Amniotic epithelial cell (primary cell): ENCODE data around the gene IGSF3.
"Not testable (repeated sequence)": the region's sequence is repeated elsewhere in the genome, so short reads cannot be mapped to it uniquely, and the experiment has no call there.

Experiments
- DNase-seq: peaks from one replicate; pipeline ENCODE4 v3.0.0-alpha.2; 2010; ENCODE audit warnings: low read depth

Gene IGSF3

DNA sequence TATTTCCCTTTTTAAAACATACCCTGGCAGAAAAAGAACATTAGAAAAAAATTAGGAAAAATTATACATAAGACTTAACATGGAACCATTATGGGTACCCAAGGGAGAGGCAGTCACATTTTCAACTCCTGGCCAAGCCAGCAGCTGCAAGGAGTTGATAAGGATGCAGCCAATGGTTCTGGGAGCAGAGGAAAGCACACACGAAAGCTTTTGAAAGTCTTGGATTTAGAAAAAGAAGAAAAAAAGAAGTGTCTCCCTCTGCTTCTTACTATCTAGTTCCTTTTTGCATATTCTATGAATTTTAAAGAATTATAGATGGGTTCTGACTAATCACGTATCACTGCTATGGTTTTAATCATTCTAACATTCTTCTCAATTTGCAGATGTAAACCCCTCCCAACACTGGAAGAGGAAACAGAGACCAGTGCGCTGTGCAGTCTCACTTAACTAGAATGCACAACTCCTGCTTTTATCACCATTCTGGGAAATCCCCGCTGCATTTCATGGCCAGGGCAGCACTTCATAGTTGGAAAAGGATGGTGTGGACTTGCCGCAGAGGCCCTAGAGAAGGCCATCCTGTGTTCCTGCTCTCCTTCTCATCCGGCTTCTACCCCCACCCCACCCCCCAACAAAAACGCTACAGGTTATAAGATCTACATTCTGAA, 94.0 kb downstream of the IGSF3 start:
- peak; percentile 28 for DNase-seq

DNA sequence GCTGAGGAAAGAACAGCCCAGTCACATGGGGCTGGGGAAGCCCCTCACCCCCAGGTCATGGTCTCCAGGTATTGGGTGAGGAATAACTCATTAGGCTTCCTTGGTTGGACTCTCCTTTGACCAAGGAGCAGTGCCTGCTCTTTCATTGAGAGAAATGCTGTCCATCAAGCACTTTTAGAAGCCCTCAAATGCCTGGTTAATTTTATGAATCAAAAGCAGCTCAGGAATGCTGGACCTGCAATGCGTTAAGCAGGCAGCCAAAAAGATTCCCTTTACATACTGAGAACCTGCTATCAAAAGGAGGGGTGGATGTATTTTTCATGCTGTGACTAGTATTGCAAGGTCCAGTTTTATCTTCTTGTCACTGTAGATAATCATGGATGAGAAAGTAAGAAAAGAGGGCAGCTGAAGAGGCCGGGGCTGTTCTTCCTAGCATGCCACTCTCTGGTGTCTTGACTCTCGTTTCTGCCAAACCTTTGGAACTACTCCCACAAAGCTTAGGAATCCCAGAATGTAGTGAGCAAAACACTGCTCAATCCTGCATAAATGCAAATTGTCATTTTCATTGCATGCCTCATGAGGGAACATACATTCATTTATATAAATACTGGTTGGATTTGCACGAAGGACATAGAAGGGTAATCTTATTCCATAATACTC, 94.6 kb downstream of the IGSF3 start:
- no peak for DNase-seq

DNA sequence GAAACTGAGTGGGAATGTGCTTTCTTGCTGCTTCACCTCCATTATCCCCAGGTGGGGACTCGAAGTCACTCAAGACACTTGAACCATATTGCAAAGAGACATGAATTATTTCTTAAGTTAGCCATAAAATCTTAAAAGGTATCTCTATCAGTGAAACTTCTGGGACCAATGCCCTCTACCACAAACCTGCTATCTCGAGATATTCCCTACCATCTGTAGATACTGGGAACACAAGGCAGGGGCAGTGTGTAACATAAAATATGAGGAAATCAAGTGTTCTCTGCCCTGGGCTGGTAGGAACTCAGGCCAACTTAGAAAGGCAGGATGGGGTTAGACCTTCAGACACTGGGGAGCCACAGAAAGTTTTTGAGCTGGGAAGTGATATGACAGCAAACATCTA, 95.4 kb downstream of the IGSF3 start:
- DNase-seq: no peak

DNA sequence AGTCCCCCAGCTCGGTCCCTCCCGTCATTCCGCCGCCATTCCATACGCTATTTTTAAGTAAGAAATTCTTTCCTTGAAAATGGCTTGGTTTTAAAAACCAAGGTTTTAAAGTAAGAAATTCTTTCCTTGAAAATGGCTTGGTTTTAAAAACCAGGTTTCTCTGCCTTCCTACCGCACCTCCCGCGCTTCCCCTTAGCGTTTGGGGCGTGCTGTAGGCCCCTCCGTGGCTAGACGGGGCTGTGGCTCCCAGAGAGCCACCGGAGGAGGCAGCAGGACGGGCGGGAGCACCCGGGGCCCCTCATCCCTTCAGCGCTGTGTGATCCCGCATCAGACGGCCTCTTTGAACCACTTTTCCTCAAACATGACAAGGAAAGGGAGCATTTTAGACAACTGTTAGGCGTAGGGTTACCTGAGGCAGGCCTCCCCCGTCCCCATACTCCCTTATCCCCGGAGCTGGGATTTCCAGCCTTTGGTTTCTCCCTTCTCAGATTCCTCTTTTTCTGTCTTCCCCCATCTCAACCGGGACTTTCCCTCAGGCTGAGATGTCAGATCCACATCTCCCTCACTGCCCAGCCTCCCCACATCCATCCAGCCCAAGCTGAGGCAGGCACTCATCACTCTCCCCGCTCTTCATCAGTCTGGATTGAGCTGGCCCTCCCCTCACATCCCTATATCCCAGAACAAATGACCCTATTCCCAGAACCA, 96.2 kb downstream of the IGSF3 start:
- DNase-seq: no peak

DNA sequence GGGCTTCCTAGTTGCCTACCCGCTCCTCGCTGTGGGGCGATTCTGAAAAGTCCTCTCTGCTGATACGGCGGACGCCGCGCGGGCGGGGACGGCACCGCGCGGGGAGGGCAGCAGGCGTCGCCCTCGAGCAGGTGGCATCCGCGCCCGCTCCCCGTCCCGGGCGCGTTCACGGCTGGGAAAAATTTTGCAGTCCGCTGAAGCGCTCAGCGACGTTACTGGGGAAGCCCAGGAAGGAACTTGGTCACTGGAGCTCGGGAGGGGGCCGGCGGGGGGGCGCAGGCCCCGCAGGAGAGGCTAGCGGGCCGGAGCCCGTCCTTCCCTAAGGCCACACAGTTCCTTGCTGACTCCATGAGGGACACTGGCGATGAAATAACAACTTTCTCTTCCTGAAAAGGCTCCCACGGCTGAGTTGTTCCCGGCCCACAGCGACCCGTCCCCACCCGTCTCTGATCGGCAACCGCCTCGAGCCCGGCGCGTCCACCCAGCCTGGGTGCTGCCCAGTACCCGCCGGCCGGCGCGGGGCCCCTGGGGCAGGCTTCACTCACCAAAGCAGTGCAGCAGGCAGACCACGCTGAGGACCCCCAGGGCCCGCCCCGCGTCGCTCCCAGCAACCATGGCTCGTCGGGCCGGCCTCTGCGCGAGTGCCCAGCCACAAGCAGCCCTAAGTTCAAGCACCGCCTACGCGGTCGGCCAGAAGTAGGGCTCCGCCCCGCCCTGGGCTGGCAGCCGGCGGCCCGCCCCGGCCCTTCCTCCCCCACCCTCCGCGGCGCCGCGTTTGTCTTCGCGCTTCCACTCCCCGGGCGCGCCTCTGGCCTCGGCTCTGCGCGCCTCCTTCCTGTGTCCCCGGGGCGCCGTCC, 96.9 kb downstream of the IGSF3 start, which contains the start of gene CD58:
TSS of gene CD58 (minus strand) at position 669 of the 857 bp plus-strand sequence. CDS start at position 615, 54 bp downstream.
- DNase-seq: peak; percentile 61

DNA sequence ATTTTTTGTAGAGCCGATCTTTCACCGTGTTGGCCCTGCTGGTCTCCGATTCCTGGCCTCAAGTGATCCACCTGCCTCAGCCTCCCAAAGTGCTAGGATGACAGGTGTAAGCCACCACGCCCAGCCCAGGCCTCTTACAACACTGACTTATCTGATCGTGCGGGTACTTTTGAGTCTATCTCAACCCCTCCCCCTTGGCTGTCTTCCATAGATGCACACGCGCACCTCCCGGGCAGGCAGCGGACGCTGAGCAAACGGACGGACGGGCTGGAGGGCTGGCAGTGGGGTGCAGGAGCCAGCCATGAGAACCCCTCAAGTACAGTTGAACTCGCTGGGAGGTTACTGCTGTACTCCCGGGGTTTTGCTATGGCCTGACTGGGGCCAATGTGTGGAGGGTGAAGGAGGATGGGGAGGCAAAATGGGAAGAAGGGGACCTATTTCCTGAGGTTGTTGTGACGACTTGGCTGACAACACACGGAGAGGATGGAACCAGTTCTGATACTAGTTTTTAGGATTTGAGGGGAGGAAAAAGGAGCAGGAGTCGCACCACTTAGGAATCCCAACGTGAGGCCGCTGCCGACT, 97.7 kb downstream of the IGSF3 start:
- peak; percentile 52 for DNase-seq

DNA sequence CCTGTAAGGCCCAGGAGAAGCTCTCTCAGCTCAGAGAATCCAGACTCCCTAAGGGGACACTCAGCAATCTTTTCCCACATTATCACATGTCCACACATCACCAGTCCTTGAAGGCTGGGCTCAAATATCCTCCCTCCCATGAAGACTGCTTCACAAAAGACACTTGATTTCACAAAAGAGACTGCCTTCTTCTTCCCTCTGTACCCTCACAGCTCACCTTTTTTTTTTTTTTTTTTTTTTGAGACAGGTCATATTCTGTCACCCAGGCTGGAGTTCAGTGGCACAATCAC, 98.2 kb downstream of the IGSF3 start:
- DNase-seq: no peak

DNA sequence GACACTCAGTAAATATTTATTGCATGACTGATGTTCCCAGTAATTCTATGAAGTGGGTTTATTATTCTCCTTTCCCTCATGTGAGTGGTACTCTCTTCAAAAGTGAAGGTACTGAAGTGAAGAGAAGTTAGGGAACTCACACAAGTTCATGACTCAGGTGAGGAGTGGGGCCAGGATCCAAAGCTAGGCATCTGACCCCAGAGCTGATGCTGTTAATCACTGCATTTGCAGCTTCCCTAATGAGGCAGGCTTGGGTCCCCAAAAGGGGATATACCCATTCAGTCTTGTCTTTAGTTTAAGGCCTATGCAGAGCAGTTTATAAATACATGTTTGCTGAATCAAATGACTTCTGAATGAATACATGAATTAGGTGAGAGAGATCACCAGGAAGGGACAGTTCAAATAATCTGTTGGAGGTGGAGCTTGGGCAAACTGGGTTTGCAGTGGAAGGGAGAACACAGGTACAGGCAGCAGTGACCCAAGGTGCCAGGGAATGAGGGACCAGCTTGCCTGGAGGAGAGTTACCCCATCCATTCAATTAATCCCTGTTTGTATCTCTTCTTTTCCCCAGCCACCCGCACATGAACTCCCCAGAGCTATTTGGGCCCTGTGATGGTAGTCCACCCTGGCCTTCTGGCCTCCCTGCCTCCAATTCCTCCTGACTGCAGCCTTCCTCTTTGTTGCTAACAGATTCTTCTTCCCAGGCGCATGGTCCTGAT, 98.7 kb downstream of the IGSF3 start:
- DNase-seq: no peak

DNA sequence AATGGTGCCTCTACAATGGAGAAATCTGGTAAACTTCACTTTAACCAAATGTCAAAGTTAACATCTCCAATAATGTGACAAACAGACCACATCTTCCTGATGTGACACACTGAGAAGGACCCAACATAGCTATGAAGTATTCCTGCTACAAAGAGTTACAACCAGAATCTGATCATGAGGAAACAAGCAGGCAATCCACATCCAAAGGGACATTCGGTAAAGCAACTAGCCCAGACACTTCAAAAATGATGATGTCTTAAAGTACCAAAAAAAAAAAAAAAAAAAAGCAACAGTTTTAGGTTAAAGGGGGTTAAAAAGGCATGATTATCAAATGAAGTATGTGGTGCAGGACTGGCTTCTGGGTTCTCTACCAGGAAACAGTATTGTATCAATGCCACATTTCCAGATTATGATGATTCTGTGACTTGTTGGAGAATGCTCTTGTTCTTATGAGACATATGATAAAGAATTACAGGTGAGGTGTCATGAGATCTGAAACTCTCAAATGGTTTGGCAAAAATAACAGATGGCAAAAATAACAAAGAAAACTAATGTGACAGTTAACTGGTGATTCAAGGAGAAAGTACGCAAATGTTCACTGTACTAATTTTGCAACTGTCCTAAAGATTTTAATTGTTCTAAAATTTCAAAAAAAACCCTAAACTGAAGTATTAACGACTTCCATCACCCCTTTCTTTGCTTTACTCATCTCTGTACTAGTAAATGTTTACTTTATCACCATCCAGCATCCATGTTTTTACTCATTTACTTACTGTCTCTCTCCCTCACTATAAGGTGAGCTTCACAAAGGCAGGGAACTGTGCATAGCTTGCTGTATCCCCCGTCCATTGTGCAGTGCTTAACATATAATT, 99.5 kb downstream of the IGSF3 start:
- no peak for DNase-seq

DNA sequence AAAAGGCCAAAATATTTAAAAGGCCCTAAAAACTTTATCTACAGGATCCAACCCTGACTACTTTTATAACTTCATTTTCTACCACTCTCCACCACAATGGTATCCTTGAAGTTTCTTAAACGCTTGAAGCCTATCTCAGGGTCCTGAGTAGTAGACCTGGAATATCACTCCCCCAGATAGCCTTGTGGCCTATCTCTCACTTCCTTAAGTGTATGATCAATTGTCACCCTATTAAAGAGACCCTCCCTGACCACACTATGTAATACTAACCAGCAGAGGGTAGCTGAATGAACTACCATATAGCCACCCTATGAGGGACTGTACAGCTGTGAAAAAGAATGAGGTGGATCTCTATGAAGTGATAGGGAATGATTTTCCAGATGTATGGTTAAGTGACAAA, 102.3 kb downstream of the IGSF3 start:
- no peak for DNase-seq

DNA sequence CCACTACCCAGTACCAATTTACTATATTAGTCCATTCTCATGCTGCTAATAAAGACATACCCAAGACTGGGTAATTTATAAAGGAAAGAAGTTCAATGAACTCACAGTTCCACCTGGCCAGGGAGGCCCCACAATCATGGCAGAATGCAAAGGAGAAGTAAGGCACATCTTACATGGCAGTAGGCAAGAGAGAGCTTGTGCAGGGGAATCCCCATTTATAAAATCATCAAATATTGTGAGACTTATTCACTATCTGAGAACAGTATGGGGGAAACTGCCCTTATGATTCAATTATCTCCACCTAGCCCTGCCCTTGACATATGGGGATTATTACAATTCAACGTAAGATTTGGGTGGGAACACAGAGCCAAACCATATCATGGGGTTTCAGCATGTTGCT, 103.1 kb downstream of the IGSF3 start:
- DNase-seq: no peak

DNA sequence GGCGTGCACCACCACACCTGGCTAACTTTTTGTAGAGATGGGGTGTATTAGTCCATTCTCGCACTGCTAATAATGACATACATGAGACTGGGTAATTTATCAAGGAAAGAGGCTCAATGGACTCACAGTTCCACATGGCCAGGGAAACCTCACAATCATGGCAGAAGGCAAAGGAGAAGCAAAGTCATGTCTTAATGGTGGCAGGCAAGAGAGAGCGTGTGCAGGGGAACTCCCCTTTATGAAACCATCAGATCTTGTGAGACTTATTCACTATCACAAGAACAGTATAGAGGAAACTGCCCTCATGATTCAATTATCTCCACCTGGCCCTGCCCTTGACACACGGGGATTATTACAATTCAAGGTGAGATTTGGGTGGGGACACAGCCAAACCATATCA, 105.1 kb downstream of the IGSF3 start:
- not testable (repeated sequence) for DNase-seq

DNA sequence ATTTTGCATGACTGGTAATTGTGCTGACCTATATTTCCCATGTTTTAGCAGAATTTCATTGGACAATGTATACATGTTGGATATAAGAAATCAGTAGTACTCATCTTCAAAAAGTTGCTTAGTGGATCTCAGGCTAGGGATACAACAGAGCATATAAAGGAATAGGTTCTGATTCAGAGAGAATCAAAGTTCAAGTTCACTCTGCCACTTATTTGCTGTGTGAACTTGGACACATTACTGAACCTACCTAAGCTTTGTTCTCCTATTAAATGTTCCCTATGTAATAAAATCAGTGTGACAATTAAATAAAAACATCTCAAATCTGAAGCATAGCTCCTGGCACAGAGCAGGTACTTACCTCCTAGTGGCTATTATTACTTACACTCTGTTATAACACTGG, 106.0 kb downstream of the IGSF3 start:
- DNase-seq: no peak

DNA sequence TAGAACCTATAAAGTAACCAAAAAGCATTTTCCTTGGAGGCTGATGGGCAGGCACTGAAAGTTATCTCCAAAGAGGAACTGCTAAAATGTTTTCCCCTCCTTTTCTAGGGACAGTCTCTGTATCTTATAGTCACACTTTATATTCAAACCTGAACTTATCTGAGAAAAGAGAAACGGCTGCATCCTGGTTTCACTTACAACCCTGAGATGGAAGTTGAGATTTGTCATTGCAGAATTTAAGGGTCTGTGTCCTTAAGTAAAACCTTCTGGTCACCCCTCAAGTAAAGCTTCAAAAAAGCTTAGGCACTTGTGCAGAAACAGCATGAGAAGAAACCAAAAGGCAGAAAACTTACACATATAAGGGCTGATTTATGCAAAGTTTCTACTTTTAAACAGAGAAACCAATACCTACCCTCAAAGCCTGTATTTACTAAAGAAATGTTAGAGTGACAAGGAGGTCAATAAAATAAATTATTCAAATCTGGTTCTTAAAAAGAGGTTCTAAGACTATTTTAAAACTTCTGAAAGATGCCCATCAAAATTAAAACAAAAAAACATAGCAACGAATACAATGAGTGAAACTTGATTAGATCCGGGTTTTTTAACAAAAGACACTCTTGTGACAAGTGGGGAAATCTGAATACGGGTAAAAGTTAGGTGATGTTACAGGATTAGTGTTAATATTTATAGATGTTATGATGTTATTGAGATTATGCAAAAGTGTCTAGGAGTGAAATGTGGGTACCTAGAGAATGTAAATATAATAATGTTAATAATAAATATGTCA, 106.6 kb downstream of the IGSF3 start:
- DNase-seq: no peak

DNA sequence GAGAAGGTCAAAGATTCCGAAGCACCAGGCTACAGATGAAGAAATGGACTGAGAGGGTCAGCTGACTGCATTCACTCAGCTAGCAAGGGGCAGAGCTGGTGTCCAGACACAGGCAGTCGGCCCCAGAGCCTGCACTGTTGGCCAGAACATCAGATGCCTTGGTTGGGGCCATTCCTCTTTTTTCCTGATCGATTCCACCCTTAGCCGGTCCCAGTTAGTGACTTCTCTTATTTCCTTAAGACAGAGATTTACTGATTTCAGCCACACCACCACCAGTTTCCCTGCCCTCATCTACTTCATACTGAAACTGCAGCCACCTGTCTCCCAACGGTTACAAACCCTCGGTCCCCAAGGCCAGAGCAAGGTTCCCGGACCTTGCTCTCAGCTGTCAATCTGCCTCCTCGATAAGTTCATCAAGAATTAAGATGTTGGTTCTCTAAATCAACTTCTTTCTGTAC, 108.2 kb downstream of the IGSF3 start:
- DNase-seq: no peak

DNA sequence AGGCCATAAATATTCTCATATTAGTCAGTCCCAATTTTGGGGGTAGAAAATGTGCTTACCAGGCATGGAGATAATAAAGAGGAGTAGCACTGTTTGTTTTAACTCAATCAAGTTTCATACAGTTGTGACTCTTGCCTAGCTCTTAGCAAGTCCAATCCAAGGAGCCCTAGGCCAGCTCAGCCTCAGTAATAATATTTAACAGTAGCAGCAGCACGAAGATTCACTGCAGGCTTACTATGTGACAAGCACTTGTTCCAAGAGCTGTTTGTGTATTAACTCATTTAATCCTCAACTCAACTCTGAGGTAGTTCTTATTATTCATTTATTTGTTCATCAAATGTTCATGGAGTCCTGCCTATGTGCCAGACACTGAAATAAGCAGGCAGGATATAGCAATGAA, 109.0 kb downstream of the IGSF3 start:
- DNase-seq: no peak

DNA sequence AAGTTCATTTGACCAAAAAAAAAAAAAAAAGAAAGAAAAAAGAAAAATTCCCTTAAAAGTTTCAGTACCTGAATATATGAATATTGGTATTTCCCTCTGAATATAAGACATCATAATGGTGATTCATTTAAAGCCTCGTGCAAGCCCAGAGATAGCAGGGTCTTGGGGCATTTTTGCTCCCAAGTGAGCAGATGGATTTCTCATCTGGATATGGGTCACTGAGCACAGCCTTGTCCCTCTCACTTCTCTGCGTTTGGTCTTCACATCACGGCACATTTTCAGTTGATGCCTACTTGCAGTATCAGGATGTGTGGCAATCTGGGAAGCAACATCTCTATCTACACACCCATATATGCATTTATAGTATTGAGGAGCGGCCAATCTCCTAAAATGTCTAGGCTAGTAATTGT, 109.4 kb downstream of the IGSF3 start:
- no peak for DNase-seq

DNA sequence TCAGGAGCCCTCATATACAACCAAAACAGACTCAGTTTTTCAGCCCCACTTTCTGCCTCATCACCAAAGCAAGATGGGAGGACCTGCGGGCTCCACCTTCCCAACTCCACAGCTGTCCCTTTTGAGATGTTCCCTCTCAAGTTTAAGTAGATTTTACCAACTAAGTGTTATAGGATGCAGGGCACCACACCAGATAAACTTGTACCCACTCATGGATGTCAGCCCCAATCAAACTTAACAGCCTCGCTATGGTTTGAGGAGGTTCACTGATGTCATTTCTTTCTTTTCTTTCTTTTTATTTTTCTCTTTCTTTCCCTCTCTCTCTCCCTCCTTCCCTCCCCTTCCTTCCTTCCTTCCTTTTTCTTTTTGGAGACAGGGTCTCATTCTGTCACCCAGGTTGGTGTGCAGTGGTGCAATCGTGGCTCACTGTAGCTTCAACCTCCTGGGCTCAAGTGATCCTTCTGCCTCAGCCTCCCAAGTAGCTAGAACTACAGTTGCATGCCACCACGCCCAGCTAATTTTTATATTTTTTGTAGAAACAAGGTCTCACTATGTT, 110.1 kb downstream of the IGSF3 start:
- no peak for DNase-seq

DNA sequence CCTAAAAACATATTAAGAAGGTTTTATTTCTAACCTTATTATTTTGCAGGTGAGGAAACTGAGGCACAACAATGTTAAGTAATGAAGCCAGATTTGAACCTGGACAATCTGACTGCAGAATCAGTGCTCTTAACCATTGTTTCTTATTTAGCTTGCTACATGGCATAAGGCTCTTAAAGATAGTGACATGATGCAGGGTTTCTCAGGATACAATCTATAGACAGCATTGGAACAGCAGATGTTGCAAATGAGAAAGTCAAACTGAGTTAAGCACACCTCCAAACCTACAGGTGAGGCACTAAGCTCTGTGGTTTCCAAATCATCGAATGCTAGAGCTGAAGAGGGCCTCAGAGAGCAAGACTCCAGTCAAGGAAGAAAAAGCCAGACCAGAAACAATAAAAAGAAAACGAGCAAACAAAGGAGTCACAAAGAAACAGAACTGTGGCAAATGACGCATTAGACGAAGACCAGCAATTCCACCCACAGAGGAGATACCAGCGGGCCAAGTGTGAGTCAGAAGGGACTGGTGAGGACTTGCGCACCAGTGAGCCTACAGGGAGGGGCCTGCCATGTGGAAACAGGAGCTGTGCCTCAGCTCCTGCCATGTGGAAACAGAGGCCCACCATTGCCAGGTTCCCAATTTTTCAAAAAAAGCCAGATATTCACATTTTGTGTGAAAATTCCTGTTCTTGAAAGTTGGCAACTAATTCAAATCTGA, 111.1 kb downstream of the IGSF3 start:
- peak; percentile 93 for DNase-seq
